K562 (cell line): ENCODE data around the gene OR10X1. TPM values are rescaled to one million over a fixed set of nuclear protein-coding genes. Genes with fewer than 3 reads are reported as not detected.

ENCODE experiments used
- ATAC-seq: fragments of 200-7000 bp; cut with Tn5 transposase; 3 replicates; pipeline ENCODE4 v1.9.1; 2020; ENCODE audit warnings: moderate library complexity
- BruUV-seq: library from RNA; stranded (reverse); fragments of 400-500 nt; replicated peaks from 2 replicates; lab custom pipeline; 2021; lab: Mats Ljungman, UMichigan
- CTCF ChIA-PET: fragments of 300-600 bp; formaldehyde crosslinking; extraction: SDS; loops from one replicate; lab custom pipeline; 2021; ENCODE audit warnings: low intra/inter-chr PET ratio; lab: Yijun Ruan, JAX
- POLR2A ChIA-PET: fragments of 300-600, 350-650 bp; sonication (Branson Sonifier 250); formaldehyde crosslinking; extraction: SDS; loops from one replicate; lab custom pipeline; 2021; ENCODE audit warnings: antibody characterized with exemption, inconsistent platforms; lab: Yijun Ruan, JAX
- DNase-seq, 4 experiments: peaks; one replicate each; pipeline versions ENCODE4 v3.0.0 to v3.0.0-alpha.2; 2011 to 2018; ENCODE audit warnings: low spot score in 3 of 4, mixed read lengths in 3 of 4; ENCODE audit errors: extremely low read depth in 1 of 4
- FAIRE-seq: peaks from 2 replicates; lab custom pipeline; 2011; peaks lifted over from hg19 to GRCh38; lab: Jason Lieb, UNC
- H2AFZ ChIP-seq: 2 replicates; pipeline ENCODE4 v1.6.0; 2011; ENCODE audit warnings: low read depth, low read length, control low read depth, inconsistent platforms
- H3K27ac ChIP-seq: fragments of 200-600 bp; 3 replicates; pipeline ENCODE4 v1.8.0; 2011; ENCODE audit warnings: low read depth, mild to moderate bottlenecking, control low read depth, inconsistent platforms, low read length, moderate library complexity, mixed read lengths; ENCODE audit errors: extremely low read depth
- H3K27me3 ChIP-seq, 2 experiments: fragments of 300-600 bp in 1 of 2; 2 replicates in 1 of 2; 3 replicates in 1 of 2; pipeline versions ENCODE4 v1.6.0 to v1.8.0; 2011; ENCODE audit warnings: inconsistent platforms in 2 of 2, low read length in 2 of 2, mild to moderate bottlenecking in 1 of 2, mixed read lengths in 1 of 2, moderate library complexity in 1 of 2; ENCODE audit not compliant: control insufficient read depth in 2 of 2, insufficient read depth in 2 of 2
- H3K36me3 ChIP-seq: fragments of 300-600 bp; 3 replicates; pipeline ENCODE4 v1.8.0; 2011; ENCODE audit warnings: mild to moderate bottlenecking, low read length, inconsistent platforms; ENCODE audit not compliant: control insufficient read depth, insufficient read depth
- H3K4me1 ChIP-seq, 2 experiments: fragments of 200-600 bp in 1 of 2; replicated peaks in 1 of 2; 2 replicates in 1 of 2; 3 replicates in 1 of 2; pipeline versions ENCODE4 v1.5.1 to v1.8.0; 2011; ENCODE audit warnings: inconsistent platforms in 2 of 2, low read length in 2 of 2, mild to moderate bottlenecking in 1 of 2, mixed read lengths in 1 of 2, moderate library complexity in 1 of 2; ENCODE audit not compliant: control insufficient read depth in 2 of 2, insufficient read depth in 2 of 2
- H3K4me2 ChIP-seq: 2 replicates; pipeline ENCODE4 v1.6.1; 2011; ENCODE audit warnings: low read length, control low read depth, inconsistent platforms, mixed read lengths; ENCODE audit not compliant: insufficient read depth
- H3K4me3 ChIP-seq: fragments of 200-600 bp; sonication (generic), shearing (Covaris generic); 2 replicates; pipeline ENCODE4 v1.5.1; 2016; ENCODE audit warnings: control low read depth, inconsistent platforms
- H3K79me2 ChIP-seq: fragments of 200-600 bp; 3 replicates; pipeline ENCODE4 v1.8.0; 2011; ENCODE audit warnings: low read length, inconsistent platforms; ENCODE audit not compliant: control insufficient read depth, insufficient read depth
- H3K9ac ChIP-seq, 2 experiments: 2 replicates each; pipeline versions ENCODE4 v1.6.0 to v1.6.1; 2011; ENCODE audit warnings: low read depth in 2 of 2, low read length in 2 of 2, control low read depth in 1 of 2, inconsistent platforms in 1 of 2, mild to moderate bottlenecking in 1 of 2, mixed read lengths in 1 of 2; ENCODE audit not compliant: insufficient read depth in 1 of 2
- H3K9me1 ChIP-seq: one replicate; pipeline ENCODE4 v1.6.0; 2011; ENCODE audit warnings: inconsistent platforms, mild to moderate bottlenecking, low read length, moderate library complexity; ENCODE audit not compliant: control insufficient read depth, insufficient read depth
- H3K9me3 ChIP-seq: replicated peaks from 2 replicates; pipeline ENCODE4 v1.5.1; 2011; ENCODE audit warnings: low read depth, low read length, inconsistent platforms; ENCODE audit not compliant: control insufficient read depth, insufficient read depth
- H4K20me1 ChIP-seq: replicated peaks from 2 replicates; pipeline ENCODE4 v1.6.1; 2011; ENCODE audit warnings: low read length, inconsistent platforms, mixed read lengths; ENCODE audit not compliant: control insufficient read depth, insufficient read depth
- CEBPB ChIP-seq: fragments of 450-650 bp; IDR thresholded peaks from 2 replicates; pipeline ENCODE4 v1.6.1; 2016; ENCODE audit warnings: missing genetic modification characterization, missing compliant biosample characterization
- CEBPG ChIP-seq, 3 experiments: fragments of 200-800 bp in 1 of 3; sonication (Bioruptor generic) in 1 of 3; sonication (generic) in 1 of 3; formaldehyde crosslinking in 1 of 3; IDR thresholded peaks in 2 of 3; conservative IDR thresholded peaks in 1 of 3; 2 replicates each; pipeline versions ENCODE4 v1.6.1 to v1.8.0; 2016 to 2022; ENCODE audit warnings: missing compliant biosample characterization in 2 of 3, missing genetic modification characterization in 2 of 3, mild to moderate bottlenecking in 1 of 3, missing genetic modification reagents in 1 of 3
- FOXJ3 ChIP-seq: sonication (generic); formaldehyde crosslinking; IDR thresholded peaks from 2 replicates; pipeline ENCODE4 v1.4.0; 2020; ENCODE audit warnings: mild to moderate bottlenecking, missing genetic modification reagents
- HNRNPLL ChIP-seq: fragments of 200-400 bp; formaldehyde crosslinking; IDR thresholded peaks from 2 replicates; pipeline ENCODE4 v1.6.1; 2017; ENCODE audit warnings: low read length, low read depth, mild to moderate bottlenecking; ENCODE audit not compliant: poor library complexity, severe bottlenecking
- JUN ChIP-seq, 2 experiments: sonication (generic) in 1 of 2; formaldehyde crosslinking in 1 of 2; IDR thresholded peaks; 2 replicates each; pipeline versions ENCODE4 v1.6.1 to v1.8.0; 2012 to 2022; ENCODE audit warnings: borderline replicate concordance in 2 of 2, mild to moderate bottlenecking in 2 of 2, improper control_type of control experiment in 1 of 2, low read depth in 1 of 2, low read length in 1 of 2, missing genetic modification reagents in 1 of 2
- PHF20 ChIP-seq: fragments of 450-650 bp; IDR thresholded peaks from 2 replicates; pipeline ENCODE4 v1.6.1; 2018; ENCODE audit not compliant: partially characterized antibody
- POLR2H ChIP-seq: IDR thresholded peaks from 2 replicates; pipeline ENCODE4 v1.6.1; 2016; ENCODE audit warnings: missing genetic modification characterization, low read depth, mild to moderate bottlenecking, control low read depth, missing compliant biosample characterization, moderate library complexity
- POU5F1 ChIP-seq: fragments of 150-350 bp; IDR thresholded peaks from 2 replicates; pipeline ENCODE4 v1.6.1; 2014; ENCODE audit warnings: borderline replicate concordance, low read length, low read depth, mild to moderate bottlenecking; ENCODE audit not compliant: partially characterized antibody
- TRIM24 ChIP-seq, 2 experiments: fragments of 450-650 bp; IDR thresholded peaks; 2 replicates each; pipeline ENCODE4 v1.6.1; 2016
- ZFP1 ChIP-seq: fragments of 450-650 bp; formaldehyde crosslinking; IDR thresholded peaks from 2 replicates; pipeline ENCODE4 v1.4.0; 2020; ENCODE audit warnings: mild to moderate bottlenecking, mixed read lengths
- ZNF140 ChIP-seq: fragments of 250-450 bp; sonication (Bioruptor Pico); IDR thresholded peaks from 2 replicates; pipeline ENCODE4 v1.8.0; 2021; ENCODE audit warnings: moderate library complexity, mild to moderate bottlenecking, inconsistent platforms
- ZNF354B ChIP-seq: fragments of 250-450 bp; sonication (Bioruptor Pico); IDR thresholded peaks from 2 replicates; pipeline ENCODE4 v1.4.0; 2020
- ZNF766 ChIP-seq: fragments of 200-800 bp; sonication (Bioruptor generic); conservative IDR thresholded peaks from 2 replicates; pipeline ENCODE4 v1.6.1; 2016; ENCODE audit warnings: missing genetic modification characterization, missing compliant biosample characterization
- WGBS: fragments of 100-300 bp; shearing (Covaris generic); methylation state at CpG from one replicate; pipeline ENCODE4 v1.1.6; 2016; ENCODE audit warnings: low coverage, mixed read lengths; ENCODE audit not compliant: insufficient coverage; ENCODE audit errors: missing lambda C conversion rate; 5-methylcytosine and 5-hydroxymethylcytosine counted together
- in situ Hi-C: fragments of 300-500 bp; cut with MboI; formaldehyde crosslinking; loops from 4 replicates; pipeline ENCODE4 v1.15.0; 2018; ENCODE audit warnings: inconsistent platforms, mixed read lengths
- intact Hi-C: fragments of 100-400 bp; cut with micrococcal nuclease; formaldehyde crosslinking; loops from 2 replicates; pipeline ENCODE4 v1.14.2; 2022
- polyA plus RNA-seq, 8 experiments: library from polyadenylated mRNA; depleted of rRNA in 4 of 8; stranded (reverse) in 5 of 8; unstranded in 3 of 8; fragments of >200 nt; fragmentation: Nextera tagmentation in 2 of 8; fragmentation: Illumina TruSeq in 1 of 8; extraction: Ambion mirVana in 2 of 8; extraction: Trizol in 1 of 8; gene quantifications; 2 replicates each; pipeline versions ENCODE4 v1.2.1 to v1.2.3, GENCODE V29; 2011 to 2014; ENCODE audit warnings: inconsistent platforms in 1 of 8, missing spikeins in 1 of 8
- total RNA-seq, 7 experiments: library from RNA; depleted of rRNA in 6 of 7; stranded (reverse); fragments of >200 nt in 6 of 7; fragmentation: Illumina TruSeq in 2 of 7; extraction: Trizol in 2 of 7; gene quantifications; 2 replicates each; pipeline versions ENCODE4 v1.2.1 to v1.2.3, GENCODE V29; 2011 to 2021; ENCODE audit warnings: low replicate concordance in 1 of 7
- TF ChIP-seq, protein P1 (sequence below): sonication (generic); formaldehyde crosslinking; IDR thresholded peaks from 2 replicates; pipeline ENCODE4 v1.8.1; 2023; ENCODE audit warnings: mild to moderate bottlenecking, missing genetic modification reagents, moderate library complexity
- TF ChIP-seq, protein P2 (sequence below): fragments of 450-650 bp; IDR thresholded peaks from 2 replicates; pipeline ENCODE4 v1.6.1; 2016; ENCODE audit warnings: borderline replicate concordance
- TF ChIP-seq, protein P3 (sequence below): fragments of 450-650 bp; formaldehyde crosslinking; conservative IDR thresholded peaks from 2 replicates; pipeline ENCODE4 v1.4.0; 2022; ENCODE audit warnings: mild to moderate bottlenecking, missing genetic modification characterization

The OR10X1 gene
- total and polyA plus RNA-seq, 9 of the 15 experiments (the other 6 are each of a cell fraction or from before 2014, with no cell fraction given): not detected

DNA sequence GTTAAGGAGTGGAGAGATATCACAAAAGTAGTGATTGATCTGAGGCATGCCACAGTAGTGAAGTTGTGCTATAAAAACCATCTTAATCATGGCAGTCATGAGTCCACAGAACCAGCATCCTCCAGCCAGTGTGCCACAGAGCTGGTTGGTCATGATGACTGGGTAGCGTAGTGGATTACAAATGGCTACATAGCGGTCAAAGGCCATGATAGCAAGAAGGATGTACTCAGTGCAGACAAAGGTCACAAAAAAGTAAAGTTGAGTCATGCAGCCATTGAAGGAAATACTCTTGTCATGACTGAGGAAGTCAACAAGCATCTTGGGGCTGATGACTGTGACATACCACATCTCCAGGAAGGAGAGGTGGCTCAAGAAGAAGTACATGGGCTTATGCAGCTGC is 32.2 kb downstream of the OR10X1 start (continued):
- TF ChIP-seq, protein P1, sequence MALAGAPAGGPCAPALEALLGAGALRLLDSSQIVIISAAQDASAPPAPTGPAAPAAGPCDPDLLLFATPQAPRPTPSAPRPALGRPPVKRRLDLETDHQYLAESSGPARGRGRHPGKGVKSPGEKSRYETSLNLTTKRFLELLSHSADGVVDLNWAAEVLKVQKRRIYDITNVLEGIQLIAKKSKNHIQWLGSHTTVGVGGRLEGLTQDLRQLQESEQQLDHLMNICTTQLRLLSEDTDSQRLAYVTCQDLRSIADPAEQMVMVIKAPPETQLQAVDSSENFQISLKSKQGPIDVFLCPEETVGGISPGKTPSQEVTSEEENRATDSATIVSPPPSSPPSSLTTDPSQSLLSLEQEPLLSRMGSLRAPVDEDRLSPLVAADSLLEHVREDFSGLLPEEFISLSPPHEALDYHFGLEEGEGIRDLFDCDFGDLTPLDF (CRISPR knock-in tag): no peak
- no peak for TF ChIP-seq ZNF354B (CRISPR knock-in tag)
- TF ChIP-seq JUN (IDR thresholded peaks at IDR 0.05; ENCODE audit: borderline replicate concordance, low read depth, low read length): no peak
- no peak for TF ChIP-seq JUN (CRISPR knock-in tag; IDR thresholded peaks at IDR 0.05; ENCODE audit: borderline replicate concordance)
- TF ChIP-seq, protein P2, sequence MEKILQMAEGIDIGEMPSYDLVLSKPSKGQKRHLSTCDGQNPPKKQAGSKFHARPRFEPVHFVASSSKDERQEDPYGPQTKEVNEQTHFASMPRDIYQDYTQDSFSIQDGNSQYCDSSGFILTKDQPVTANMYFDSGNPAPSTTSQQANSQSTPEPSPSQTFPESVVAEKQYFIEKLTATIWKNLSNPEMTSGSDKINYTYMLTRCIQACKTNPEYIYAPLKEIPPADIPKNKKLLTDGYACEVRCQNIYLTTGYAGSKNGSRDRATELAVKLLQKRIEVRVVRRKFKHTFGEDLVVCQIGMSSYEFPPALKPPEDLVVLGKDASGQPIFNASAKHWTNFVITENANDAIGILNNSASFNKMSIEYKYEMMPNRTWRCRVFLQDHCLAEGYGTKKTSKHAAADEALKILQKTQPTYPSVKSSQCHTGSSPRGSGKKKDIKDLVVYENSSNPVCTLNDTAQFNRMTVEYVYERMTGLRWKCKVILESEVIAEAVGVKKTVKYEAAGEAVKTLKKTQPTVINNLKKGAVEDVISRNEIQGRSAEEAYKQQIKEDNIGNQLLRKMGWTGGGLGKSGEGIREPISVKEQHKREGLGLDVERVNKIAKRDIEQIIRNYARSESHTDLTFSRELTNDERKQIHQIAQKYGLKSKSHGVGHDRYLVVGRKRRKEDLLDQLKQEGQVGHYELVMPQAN: no peak
- no peak for TF ChIP-seq HNRNPLL
- TF ChIP-seq ZFP1 (CRISPR knock-in tag): no peak
- no peak for TF ChIP-seq PHF20

GRCh38 chr1:158537609-158538008 is 42.1 kb downstream of the OR10X1 start:
- intact Hi-C loops (no loop called here), in situ Hi-C loops (no loop called here)
- POLR2A ChIA-PET: no interaction called here
- no TSS peak for BruUV-seq
- Histone ChIP-seq H3K9me1 (no peaks in the 10 kb centered on the region), H2AFZ (no peak overlapping the region), H4K20me1 (no peaks in the 10 kb centered on the region), H3K4me2 (no peak overlapping the region), H3K27me3 (no peaks in the 10 kb centered on the region), H3K27ac (no peak overlapping the region), H3K79me2 (no peaks in the 10 kb centered on the region), H3K9ac (no peak overlapping the region), H3K4me1 (no peaks in the 10 kb centered on the region; a peak in 1 of 5 replicates), H3K36me3 (no peaks in the 10 kb centered on the region), H3K4me3 (no peak overlapping the region), H3K9me3 (no peaks in the 10 kb centered on the region)
- FAIRE-seq (no peak), DNase-seq (no peak), ATAC-seq (no peak; the same call in 2 of the 3 replicates)
- 0% methylated on average over 2 of the region's 2 CpGs for WGBS
- CTCF ChIA-PET: no interaction called here
- TF ChIP-seq ZNF140 (CRISPR knock-in tag) (no peak), CEBPB (tag) (peak; percentile 34; the same call in 1 of the 2 replicates), FOXJ3 (CRISPR knock-in tag) (no peak), TRIM24 (IDR thresholded peaks at IDR 0.05) (no peak), POLR2H (tag) (no peak), ZNF766 (CRISPR knock-in tag) (peak; percentile 64), POU5F1 (no peak), CEBPG (CRISPR knock-in tag; IDR thresholded peaks at IDR 0.05) (no peak), CEBPG (tag; conservative IDR thresholded peaks at IDR 0.05 in 1 of 2, IDR thresholded peaks at IDR 0.05 in 1 of 2) (peak; percentile 42 to 70; a peak in 3 of 4 replicates)
- TF ChIP-seq, protein P3, sequence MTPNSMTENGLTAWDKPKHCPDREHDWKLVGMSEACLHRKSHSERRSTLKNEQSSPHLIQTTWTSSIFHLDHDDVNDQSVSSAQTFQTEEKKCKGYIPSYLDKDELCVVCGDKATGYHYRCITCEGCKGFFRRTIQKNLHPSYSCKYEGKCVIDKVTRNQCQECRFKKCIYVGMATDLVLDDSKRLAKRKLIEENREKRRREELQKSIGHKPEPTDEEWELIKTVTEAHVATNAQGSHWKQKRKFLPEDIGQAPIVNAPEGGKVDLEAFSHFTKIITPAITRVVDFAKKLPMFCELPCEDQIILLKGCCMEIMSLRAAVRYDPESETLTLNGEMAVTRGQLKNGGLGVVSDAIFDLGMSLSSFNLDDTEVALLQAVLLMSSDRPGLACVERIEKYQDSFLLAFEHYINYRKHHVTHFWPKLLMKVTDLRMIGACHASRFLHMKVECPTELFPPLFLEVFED: no peak
